22Rv1 (cell line): Measurements from ENCODE around the gene VENTX.
"Not testable (repeated sequence)": the region's sequence is repeated elsewhere in the genome, so short reads cannot be mapped to it uniquely, and the experiment has no call there.

Source experiments
- H3K27ac ChIP-seq: fragments of 450-650 bp; 2 replicates; pipeline ENCODE4 v1.5.1; 2017
- ZFX ChIP-seq: fragments of 450-650 bp; IDR thresholded peaks from 2 replicates; pipeline ENCODE4 v1.6.1; 2017; ENCODE audit warnings: antibody characterized with exemption, borderline replicate concordance
- TF ChIP-seq, protein P1 (sequence below): fragments of 450-650 bp; IDR thresholded peaks from 2 replicates; pipeline ENCODE4 v1.5.1; 2017; ENCODE audit warnings: mild to moderate bottlenecking

The VENTX gene

GRCh38 chr10:133217800-133218589 is 19.7 kb upstream of the VENTX start:
- TF ChIP-seq ZFX = no peak
- TF ChIP-seq, protein P1, sequence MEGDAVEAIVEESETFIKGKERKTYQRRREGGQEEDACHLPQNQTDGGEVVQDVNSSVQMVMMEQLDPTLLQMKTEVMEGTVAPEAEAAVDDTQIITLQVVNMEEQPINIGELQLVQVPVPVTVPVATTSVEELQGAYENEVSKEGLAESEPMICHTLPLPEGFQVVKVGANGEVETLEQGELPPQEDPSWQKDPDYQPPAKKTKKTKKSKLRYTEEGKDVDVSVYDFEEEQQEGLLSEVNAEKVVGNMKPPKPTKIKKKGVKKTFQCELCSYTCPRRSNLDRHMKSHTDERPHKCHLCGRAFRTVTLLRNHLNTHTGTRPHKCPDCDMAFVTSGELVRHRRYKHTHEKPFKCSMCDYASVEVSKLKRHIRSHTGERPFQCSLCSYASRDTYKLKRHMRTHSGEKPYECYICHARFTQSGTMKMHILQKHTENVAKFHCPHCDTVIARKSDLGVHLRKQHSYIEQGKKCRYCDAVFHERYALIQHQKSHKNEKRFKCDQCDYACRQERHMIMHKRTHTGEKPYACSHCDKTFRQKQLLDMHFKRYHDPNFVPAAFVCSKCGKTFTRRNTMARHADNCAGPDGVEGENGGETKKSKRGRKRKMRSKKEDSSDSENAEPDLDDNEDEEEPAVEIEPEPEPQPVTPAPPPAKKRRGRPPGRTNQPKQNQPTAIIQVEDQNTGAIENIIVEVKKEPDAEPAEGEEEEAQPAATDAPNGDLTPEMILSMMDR = no peak
- H3K27ac ChIP-seq = no peak overlapping the region

DNA sequence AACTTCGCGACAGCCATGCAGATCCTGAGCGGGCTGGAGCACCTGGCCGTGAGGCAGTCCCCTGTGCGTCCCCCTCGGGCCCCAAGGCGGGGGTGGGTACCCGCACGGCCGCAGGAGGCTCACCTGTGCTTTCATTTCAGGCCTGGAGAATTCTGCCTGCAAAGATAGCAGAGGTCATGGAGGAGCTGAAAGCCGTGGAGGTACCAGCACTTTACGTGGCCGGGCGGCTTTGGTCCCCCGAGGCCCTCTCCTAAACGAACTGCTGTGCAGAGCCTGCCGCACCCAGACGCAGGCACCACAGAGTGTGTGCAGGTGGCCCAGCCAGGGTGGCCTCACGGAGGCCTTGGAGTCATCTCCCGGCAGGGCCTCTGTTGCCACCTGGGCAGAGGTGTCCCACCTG is 18.8 kb upstream of the VENTX start:
- no peak overlapping the region for H3K27ac ChIP-seq
- TF ChIP-seq, protein P1 = no peak
- no peak for TF ChIP-seq ZFX

GRCh38 chr10:133219782-133220181 is 17.9 kb upstream of the VENTX start:
- H3K27ac ChIP-seq = no peak overlapping the region
- TF ChIP-seq, protein P1 = no peak
- TF ChIP-seq ZFX = no peak

- TF ChIP-seq ZFX = no peak
- TF ChIP-seq, protein P1 = no peak
- H3K27ac ChIP-seq = no peak overlapping the region
Measured at GRCh38 chr10:133221331-133221730, 16.3 kb upstream of the VENTX start.

GRCh38 chr10:133221756-133222155 is 15.9 kb upstream of the VENTX start:
- not testable (repeated sequence) for H3K27ac ChIP-seq

GRCh38 chr10:133224076-133224475 is 13.6 kb upstream of the VENTX start:
- no peak overlapping the region for H3K27ac ChIP-seq
- TF ChIP-seq, protein P1 = no peak

DNA sequence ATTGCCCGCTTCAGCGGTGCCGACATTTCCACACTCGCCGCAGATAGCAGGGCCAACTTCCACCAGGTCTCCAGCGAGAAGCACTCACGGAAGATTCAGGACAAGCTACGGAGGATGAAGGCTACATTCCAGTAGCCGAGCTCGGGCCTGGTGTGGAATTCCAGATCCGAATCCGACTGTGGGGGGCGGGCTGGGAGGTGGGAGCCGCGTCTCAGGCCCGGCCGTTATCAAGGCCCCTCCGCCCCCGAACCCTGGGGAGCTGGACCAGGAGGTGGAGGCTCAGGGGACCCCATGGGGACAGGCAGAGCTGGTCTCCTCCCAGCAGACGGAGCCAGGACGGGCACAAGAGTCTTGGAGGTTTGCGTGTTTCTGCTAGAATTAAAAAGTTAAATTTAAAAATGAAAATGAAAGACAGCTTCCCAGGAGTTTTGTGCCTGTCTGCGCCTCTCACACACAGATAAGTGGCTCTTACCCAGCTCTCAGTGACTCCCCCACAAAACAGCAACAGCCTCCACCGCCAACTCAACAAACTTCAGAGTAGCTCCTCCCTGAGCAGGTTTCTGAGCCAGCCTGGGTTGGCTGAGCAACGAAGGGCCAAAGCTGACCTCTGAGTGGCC is 12.8 kb upstream of the VENTX start:
- H3K27ac ChIP-seq = no peak overlapping the region
- TF ChIP-seq, protein P1 = no peak
- TF ChIP-seq ZFX = no peak

DNA sequence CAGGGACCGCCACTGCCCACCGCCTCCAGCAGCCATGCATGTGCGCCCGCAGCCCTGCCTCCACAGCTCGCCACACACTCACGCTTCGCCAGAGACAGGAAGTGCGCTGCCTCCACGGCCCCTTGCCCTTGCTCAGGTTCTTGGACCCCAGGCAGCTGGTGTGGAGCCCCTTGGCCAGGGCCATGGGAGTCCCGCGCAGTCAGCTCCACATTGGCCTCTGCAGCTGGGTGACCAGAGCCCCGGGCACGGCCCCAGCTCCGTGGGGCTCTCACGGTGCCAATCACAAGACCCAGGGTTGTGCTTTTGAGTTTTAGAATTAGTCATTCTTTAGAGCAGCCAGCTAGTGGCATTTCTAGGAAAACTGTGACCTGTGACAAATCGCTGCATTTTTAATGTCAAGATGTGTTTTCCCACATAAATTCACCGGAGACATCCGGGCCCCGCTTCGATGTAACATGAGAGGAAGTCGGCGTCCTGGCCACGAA is 11.9 kb upstream of the VENTX start:
- no peak overlapping the region for H3K27ac ChIP-seq

More for the DNA sequence above, 11.9 kb upstream of the VENTX start:
- TF ChIP-seq ZFX = no peak
- TF ChIP-seq, protein P1 = no peak
